ENCODE results near the gene MDGA2.
"Not testable (repeated sequence)": the region's sequence is repeated elsewhere in the genome, so short reads cannot be mapped to it uniquely, and the experiment has no call there.

Gene MDGA2

GRCh38 chr14:47211263-47211662 lies 464.1 kb downstream of the MDGA2 start:
- peak; percentile 63 for DNase-seq

DNA sequence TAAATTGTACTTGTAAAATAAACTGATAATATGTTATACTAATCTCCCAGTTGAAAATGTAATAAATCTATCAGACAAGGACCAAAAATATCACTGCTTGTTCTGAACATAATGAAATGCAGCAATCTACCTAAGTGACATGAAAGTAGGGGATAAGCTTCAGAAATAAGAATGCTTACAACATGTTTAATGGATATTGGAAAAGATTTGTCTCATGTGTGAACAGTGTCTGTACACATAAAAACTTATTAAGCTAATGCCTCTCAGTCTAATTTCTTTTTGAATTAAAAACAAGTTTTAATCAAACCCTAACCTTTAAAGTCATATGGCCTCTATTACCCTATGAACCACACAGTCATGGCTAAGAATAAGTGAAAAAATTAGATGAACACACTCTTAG lies 465.3 kb downstream of the MDGA2 start:
- DNase-seq: no peak

DNA sequence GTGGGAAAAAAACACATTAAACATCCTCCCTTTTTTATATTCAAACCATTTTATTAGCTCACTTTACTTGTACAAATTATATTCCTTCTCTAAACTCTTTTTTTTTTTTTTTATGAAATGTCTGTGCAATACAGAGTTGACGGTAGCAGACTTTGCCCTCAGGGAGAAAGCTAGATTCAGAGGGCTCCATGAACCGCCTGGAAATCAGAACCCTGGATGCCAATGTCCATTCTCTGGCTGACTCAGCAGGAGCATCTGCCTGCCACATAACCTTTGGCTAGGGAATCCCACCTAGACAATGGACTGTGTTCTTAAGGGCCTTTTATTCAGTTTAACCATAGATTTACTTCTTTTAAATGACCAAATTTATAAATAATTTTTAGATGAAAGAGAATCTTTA lies 467.0 kb downstream of the MDGA2 start:
- peak; percentile 80 for DNase-seq

GRCh38 chr14:47207617-47208016 lies 467.8 kb downstream of the MDGA2 start:
- DNase-seq: no peak

- no peak for DNase-seq
Measured at GRCh38 chr14:47200740-47201139, 474.7 kb downstream of the MDGA2 start.

DNA sequence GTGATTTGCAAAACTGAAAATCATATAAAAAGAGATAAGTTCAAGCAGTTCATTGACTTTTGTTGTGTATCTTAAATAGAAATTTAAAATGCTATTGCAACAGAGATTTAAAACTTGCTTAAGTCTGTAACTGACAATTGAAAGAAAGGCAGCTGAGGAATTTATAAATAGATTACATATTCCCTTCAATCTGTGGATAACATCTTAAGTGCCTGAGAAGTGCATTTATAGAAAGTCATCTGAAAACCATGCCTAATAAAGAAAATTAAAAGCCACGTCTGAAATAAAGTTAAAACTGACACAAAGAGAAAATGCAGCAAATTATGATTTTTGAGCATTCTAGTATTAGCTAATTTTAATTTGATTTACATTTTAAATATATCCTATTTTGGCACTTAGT lies 479.8 kb downstream of the MDGA2 start:
- DNase-seq: no peak

- no peak for DNase-seq
Measured at GRCh38 chr14:47194055-47194454, 481.4 kb downstream of the MDGA2 start.

DNA sequence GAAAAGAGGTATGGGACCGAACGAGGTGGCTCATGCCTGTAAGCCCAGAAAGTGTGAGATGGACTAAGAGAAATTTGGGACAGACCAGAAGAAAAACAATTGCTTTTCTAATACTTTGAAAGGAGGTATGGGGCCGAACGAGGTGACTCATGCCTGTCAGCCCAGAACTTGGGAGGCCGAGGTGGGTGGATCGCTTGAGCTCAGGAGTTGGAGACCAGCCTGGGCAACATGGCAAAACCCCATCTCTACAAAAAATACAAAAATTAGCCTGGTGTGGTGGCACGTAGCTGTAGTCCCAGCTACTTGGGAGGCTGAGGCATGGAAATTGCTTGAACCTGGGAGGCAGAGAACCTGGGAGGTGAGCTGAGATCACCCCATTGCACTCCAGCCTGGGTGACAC lies 483.2 kb downstream of the MDGA2 start:
- not testable (repeated sequence) for DNase-seq

GRCh38 chr14:47191700-47192099 lies 483.7 kb downstream of the MDGA2 start:
- no peak for DNase-seq

- no peak for DNase-seq
Measured at GRCh38 chr14:47189911-47190484, 485.4 kb downstream of the MDGA2 start.

GRCh38 chr14:47186486-47186885 lies 488.9 kb downstream of the MDGA2 start:
- DNase-seq: no peak

- DNase-seq: no peak
Measured at GRCh38 chr14:47179906-47180305, 495.5 kb downstream of the MDGA2 start.

GRCh38 chr14:47171896-47172295 lies 503.5 kb downstream of the MDGA2 start:
- not testable (repeated sequence) for DNase-seq

DNA sequence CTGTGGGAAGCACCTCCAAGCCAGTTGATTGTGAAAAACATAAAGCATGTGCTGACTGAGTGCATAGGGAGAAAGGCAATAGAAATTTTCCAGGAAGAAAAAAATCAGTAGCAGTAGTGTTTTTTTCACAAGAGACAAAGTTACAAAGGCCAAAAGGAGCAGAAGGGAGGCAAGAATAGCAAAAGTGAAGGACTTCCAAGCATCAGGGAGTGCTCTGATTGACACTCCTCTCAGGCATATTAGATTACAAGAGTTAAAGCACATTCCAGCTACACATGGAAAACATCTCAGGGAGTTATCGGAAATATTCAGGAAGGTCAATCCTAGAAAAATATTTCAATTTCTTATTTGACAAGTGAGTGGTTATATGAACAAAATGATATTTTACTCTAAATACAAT lies 508.0 kb downstream of the MDGA2 start:
- no peak for DNase-seq

GRCh38 chr14:47155395-47155794 lies 520.0 kb downstream of the MDGA2 start:
- no peak for DNase-seq

DNA sequence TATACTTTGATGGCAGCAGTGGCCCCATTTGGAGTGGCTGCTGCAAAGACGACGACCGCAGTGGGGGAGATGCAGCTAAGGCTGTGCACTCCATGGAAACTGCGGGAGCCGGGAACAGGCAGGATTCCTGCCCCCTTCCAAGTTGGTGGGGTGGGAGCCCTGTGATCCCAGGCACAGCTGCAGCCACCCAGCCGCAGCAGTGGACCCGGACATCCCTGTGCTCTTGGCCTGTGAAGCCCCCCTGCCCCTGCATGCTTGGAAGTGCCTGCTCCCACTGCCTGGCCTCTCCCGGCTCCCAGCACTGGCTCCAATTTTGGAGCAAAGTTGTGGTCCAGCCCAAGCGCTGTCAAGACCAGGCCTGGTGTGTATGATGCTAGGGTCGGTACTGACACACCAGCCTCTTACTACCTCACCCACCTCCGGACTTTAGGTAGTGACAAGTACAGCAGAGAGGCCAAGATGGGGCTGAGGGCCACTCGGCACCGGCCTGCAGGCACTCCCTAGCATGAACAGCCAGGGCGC lies 521.1 kb downstream of the MDGA2 start:
- DNase-seq: no peak

GRCh38 chr14:47153746-47154145 lies 521.7 kb downstream of the MDGA2 start:
- DNase-seq: no peak

DNA sequence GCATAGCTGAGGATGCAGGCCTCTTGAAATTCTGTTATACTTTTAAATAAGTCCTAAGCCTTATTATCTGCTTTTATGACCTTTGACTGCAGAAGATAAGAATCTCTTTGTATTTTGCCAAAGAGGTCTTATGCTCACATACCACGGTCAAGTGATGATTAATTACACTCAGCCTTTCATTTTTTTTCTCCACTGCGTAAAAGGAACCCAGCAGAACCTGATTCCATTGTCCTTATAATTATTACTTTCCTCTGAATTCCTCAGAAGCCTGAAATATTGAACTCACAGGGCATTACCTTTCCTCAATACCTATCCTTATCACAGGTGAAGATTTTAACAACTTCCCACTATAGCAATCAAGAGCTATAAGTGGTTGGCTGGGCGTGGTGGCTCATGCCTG lies 525.1 kb downstream of the MDGA2 start:
- DNase-seq: no peak

- DNase-seq: no peak
Measured at GRCh38 chr14:47149326-47149725, 526.1 kb downstream of the MDGA2 start.

DNA sequence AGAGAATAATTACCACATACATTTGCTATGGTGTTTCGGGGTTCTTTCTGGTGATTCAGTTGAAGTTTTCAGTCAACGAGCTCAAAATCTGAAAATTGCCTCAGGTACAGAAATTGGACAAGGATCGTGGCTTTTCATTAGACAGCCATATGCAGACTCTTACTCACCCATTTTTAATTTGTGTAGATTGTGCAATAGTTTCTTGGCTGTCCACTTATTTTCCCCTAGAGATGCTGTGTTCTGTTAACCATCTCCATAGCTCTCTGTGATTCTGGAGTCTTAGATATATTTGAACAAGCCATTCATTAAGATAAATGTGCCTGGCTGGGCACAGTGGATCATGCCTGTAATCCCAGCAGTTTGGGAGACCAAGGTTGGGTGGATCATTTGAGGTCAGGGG lies 526.7 kb downstream of the MDGA2 start:
- no peak for DNase-seq

DNA sequence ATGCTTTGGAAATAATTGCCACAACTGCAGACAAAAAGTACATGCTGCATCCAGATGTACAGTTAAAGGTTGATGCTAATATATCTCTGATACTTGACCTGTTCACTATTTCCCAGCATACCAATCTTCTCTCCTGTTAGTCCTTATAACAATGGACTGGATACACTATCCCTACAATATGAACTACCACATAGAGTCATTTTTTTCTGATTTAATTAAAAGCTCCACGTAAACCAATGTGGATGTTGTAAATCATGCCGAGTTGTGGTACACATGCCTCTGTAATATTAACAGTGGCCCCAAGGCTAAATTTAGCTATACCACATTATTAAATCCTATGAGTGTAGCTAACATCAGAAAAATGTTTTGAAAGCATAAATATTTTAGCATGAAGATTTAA lies 554.8 kb downstream of the MDGA2 start:
- no peak for DNase-seq

GRCh38 chr14:47103771-47104170 lies 571.6 kb downstream of the MDGA2 start:
- DNase-seq: no peak

DNA sequence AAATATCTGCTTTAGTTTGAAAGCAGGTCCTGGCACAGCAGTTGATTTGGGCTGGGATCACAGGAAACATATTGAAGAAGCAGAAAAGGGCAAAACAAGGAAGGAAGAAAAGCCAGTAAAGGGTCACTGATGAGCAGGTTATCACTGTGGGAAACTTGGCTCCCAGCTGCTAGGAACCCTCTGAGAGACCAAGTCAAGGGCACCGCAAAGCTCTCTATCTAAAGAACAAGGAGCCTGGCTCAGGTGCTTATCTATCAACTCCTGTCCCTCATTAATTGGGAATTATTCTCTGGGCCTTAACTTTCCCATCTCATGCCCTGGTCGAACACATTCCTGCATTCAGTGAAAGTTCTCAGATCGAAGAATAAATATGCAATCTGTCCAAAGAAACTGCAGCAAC lies 572.9 kb downstream of the MDGA2 start:
- no peak for DNase-seq

DNA sequence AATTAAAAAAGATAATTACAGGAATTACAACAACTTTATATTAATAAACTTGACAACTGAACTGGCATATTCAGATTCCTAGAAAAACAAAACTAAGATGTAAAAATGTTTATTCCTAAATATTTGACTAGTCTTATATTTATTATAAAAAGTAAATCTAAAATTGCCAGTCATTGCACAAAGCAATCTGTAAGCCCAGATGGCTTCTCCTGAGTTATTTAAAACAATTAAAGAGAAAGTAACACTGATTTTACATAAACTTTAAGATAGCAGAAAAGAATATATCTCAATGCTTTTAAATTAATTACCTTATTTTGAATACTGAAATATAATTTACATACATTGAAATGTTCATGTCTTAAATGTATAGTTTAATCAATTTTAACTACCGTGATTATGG lies 589.7 kb downstream of the MDGA2 start:
- no peak for DNase-seq

- no peak for DNase-seq
Measured at GRCh38 chr14:47065326-47065725, 610.1 kb downstream of the MDGA2 start.

- DNase-seq: no peak
Measured at GRCh38 chr14:47060050-47060449, 615.4 kb downstream of the MDGA2 start.

All from islet precursor cell (in vitro differentiated cells).